ENCODE results near the gene ATP13A4. TPM values are rescaled to one million over a fixed set of nuclear protein-coding genes. Genes with fewer than 3 reads are reported as not detected.

The ATP13A4 gene
- total and polyA plus RNA-seq, 4 donors, result 0.23 to 2.7 (median 0.50) TPM

DNA sequence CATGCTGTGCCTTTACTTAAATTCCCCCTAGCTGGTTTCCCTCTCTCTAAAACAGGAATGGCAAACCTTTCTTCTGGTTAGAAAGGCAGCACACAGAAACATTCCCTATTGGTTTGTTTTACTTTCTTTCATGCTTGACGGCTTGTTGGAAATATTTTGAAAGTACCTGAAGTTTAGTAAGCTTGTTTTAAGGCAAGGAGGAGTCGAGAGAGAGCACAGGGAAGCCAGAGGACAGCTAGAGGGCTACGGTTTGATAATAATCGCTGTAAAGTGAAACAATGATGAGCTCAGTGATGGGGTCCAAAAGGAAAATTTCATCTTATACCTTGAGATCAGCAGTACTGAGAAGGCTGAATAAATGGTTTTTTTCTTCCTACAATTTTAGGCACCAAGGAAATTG lies 64.1 kb downstream of the ATP13A4 start:
- Histone ChIP-seq H3K27me3 (ENCODE audit: control insufficient read depth in 4 of 4, insufficient read depth in 4 of 4, low read length in 3 of 4) (peaks cover 0 to 2% (median 0%) of the 10 kb centered on the region in 4 donors), H3K9me3 (ENCODE audit: control insufficient read depth in 4 of 4, low read length in 3 of 4) (no peaks in the 10 kb centered on the region), H3K36me3 (ENCODE audit: control insufficient read depth in 4 of 4, insufficient read depth in 3 of 4, low read depth in 1 of 4, low read length in 3 of 4) (no peaks in the 10 kb centered on the region), H3K4me1 (ENCODE audit: control insufficient read depth in 4 of 4, insufficient read depth in 4 of 4, low read length in 3 of 4) (no peaks in the 10 kb centered on the region), H3K9ac (ENCODE audit: low read depth in 1 of 2, low read length in 2 of 2) (no peak overlapping the region), H3K27ac (ENCODE audit: low read depth in 1 of 2, low read length in 2 of 2) (no peak overlapping the region), H3K4me3 (ENCODE audit: low read depth in 1 of 3, low read length in 3 of 3) (no peak overlapping the region)
- TF ChIP-seq GABPA (IDR thresholded peaks at IDR 0.05 in 1 of 2, conservative IDR thresholded peaks at IDR 0.05 in 1 of 2) (no peak), TAF1 (conservative IDR thresholded peaks at IDR 0.05) (no peak), HNF4G (IDR thresholded peaks at IDR 0.05) (no peak), JUND (IDR thresholded peaks at IDR 0.05) (no peak), NR2F2 (IDR thresholded peaks at IDR 0.05) (no peak), SP1 (IDR thresholded peaks at IDR 0.05) (no peak), FOXA1 (IDR thresholded peaks at IDR 0.05) (no peak), EGR1 (IDR thresholded peaks at IDR 0.05; ENCODE audit: low read depth in 2 of 2) (no peak), FOXA2 (IDR thresholded peaks at IDR 0.05) (no peak), REST (IDR thresholded peaks at IDR 0.05) (no peak), RAD21 (IDR thresholded peaks at IDR 0.05) (no peak), HNF4A (conservative IDR thresholded peaks at IDR 0.05) (no peak)
- TF ChIP-seq, protein P1, sequence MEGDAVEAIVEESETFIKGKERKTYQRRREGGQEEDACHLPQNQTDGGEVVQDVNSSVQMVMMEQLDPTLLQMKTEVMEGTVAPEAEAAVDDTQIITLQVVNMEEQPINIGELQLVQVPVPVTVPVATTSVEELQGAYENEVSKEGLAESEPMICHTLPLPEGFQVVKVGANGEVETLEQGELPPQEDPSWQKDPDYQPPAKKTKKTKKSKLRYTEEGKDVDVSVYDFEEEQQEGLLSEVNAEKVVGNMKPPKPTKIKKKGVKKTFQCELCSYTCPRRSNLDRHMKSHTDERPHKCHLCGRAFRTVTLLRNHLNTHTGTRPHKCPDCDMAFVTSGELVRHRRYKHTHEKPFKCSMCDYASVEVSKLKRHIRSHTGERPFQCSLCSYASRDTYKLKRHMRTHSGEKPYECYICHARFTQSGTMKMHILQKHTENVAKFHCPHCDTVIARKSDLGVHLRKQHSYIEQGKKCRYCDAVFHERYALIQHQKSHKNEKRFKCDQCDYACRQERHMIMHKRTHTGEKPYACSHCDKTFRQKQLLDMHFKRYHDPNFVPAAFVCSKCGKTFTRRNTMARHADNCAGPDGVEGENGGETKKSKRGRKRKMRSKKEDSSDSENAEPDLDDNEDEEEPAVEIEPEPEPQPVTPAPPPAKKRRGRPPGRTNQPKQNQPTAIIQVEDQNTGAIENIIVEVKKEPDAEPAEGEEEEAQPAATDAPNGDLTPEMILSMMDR (IDR thresholded peaks at IDR 0.05; ENCODE audit: low read depth, low read length, missing input control), result no peak
- TF ChIP-seq, protein P2, sequence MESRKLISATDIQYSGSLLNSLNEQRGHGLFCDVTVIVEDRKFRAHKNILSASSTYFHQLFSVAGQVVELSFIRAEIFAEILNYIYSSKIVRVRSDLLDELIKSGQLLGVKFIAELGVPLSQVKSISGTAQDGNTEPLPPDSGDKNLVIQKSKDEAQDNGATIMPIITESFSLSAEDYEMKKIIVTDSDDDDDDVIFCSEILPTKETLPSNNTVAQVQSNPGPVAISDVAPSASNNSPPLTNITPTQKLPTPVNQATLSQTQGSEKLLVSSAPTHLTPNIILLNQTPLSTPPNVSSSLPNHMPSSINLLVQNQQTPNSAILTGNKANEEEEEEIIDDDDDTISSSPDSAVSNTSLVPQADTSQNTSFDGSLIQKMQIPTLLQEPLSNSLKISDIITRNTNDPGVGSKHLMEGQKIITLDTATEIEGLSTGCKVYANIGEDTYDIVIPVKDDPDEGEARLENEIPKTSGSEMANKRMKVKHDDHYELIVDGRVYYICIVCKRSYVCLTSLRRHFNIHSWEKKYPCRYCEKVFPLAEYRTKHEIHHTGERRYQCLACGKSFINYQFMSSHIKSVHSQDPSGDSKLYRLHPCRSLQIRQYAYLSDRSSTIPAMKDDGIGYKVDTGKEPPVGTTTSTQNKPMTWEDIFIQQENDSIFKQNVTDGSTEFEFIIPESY (IDR thresholded peaks at IDR 0.05), result no peak
- TF ChIP-seq, protein P3, sequence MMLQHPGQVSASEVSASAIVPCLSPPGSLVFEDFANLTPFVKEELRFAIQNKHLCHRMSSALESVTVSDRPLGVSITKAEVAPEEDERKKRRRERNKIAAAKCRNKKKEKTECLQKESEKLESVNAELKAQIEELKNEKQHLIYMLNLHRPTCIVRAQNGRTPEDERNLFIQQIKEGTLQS (IDR thresholded peaks at IDR 0.05), result no peak
- TF ChIP-seq, protein P4, sequence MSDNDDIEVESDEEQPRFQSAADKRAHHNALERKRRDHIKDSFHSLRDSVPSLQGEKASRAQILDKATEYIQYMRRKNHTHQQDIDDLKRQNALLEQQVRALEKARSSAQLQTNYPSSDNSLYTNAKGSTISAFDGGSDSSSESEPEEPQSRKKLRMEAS (IDR thresholded peaks at IDR 0.05), result no peak
- WGBS, result 76% methylated on average over 4 of the region's 4 CpGs
- no peak for DNase-seq (ENCODE audit: low spot score)

DNA sequence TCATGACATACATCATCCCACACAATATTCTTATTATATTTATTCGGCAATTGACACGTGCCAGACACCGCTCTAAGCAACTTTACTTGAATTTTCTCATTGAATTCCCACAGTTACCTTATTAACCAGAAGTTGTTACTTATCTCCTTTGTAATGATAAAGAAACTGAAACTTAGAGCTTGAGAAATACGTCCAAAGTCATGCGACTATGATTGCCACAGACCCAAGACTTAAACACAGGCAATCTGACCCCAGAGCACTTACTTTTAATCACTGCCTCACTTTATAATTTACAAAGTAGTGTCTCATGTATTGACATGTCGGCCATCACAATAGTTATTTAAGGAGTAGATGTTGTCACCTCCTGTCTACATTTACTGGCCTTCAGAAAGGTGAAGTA lies 64.7 kb downstream of the ATP13A4 start:
- Histone ChIP-seq H3K4me1 (ENCODE audit: control insufficient read depth in 4 of 4, insufficient read depth in 4 of 4, low read length in 3 of 4) (no peaks in the 10 kb centered on the region), H3K9me3 (ENCODE audit: control insufficient read depth in 4 of 4, low read length in 3 of 4) (no peaks in the 10 kb centered on the region), H3K9ac (ENCODE audit: low read depth in 1 of 2, low read length in 2 of 2) (no peak overlapping the region), H3K36me3 (ENCODE audit: control insufficient read depth in 4 of 4, insufficient read depth in 3 of 4, low read depth in 1 of 4, low read length in 3 of 4) (no peaks in the 10 kb centered on the region), H3K27me3 (ENCODE audit: control insufficient read depth in 4 of 4, insufficient read depth in 4 of 4, low read length in 3 of 4) (peaks cover 0 to 2% (median 0%) of the 10 kb centered on the region in 4 donors), H3K4me3 (ENCODE audit: low read depth in 1 of 3, low read length in 3 of 3) (no peak overlapping the region), H3K27ac (ENCODE audit: low read depth in 1 of 2, low read length in 2 of 2) (no peak overlapping the region)
- WGBS, result 84% methylated on average over 6 of the region's 6 CpGs
- no peak for DNase-seq (ENCODE audit: low spot score)
- TF ChIP-seq, protein P1 (IDR thresholded peaks at IDR 0.05; ENCODE audit: low read depth, low read length, missing input control), result no peak
- TF ChIP-seq RXRA (IDR thresholded peaks at IDR 0.05) (no peak), REST (IDR thresholded peaks at IDR 0.05) (no peak), TAF1 (conservative IDR thresholded peaks at IDR 0.05) (no peak), YY1 (IDR thresholded peaks at IDR 0.05) (no peak)
- TF ChIP-seq, protein P4 (IDR thresholded peaks at IDR 0.05), result no peak
